Panc1 (cell line): ENCODE results near the gene RELL1. TPM values are rescaled to one million over a fixed set of nuclear protein-coding genes. Genes with fewer than 3 reads are reported as not detected.
A peak's percentile ranks its signal among the peaks of the same experiment; 100 is the strongest.

ENCODE experiments used
- ATAC-seq: fragments of 200-7000 bp; cut with Tn5 transposase; 2 replicates; pipeline ENCODE4 v1.9.1; 2020; ENCODE audit warnings: mild to moderate bottlenecking, moderate library complexity
- BruUV-seq: library from RNA; stranded (reverse); fragments of 400-500 nt; replicated peaks from 2 replicates; lab custom pipeline; 2021; lab: Mats Ljungman, UMichigan
- CTCF ChIA-PET: fragments of 300-600 bp; sonication (Branson Sonifier 250); formaldehyde crosslinking; loops from one replicate; lab custom pipeline; 2022; ENCODE audit warnings: antibody characterized with exemption; lab: Charles Lee
- POLR2A ChIA-PET: fragments of 300-600 bp; sonication (Branson Sonifier 250); formaldehyde crosslinking; loops from one replicate; lab custom pipeline; 2022; ENCODE audit warnings: antibody characterized with exemption; lab: Charles Lee
- DNase-seq: peaks from one replicate; pipeline ENCODE4 v3.0.0-alpha.2; 2010; ENCODE audit warnings: low read depth, low spot score
- H3K27ac ChIP-seq: 2 replicates; pipeline ENCODE4 v1.5.1; 2011; ENCODE audit warnings: mild to moderate bottlenecking, low read length, inconsistent platforms
- H3K27me3 ChIP-seq: fragments of 200-500 bp; sonication (Bioruptor generic); 2 replicates; pipeline ENCODE4 v1.6.0; 2014; ENCODE audit warnings: low read length, inconsistent platforms; ENCODE audit not compliant: control insufficient read depth, insufficient read depth
- H3K36me3 ChIP-seq: fragments of 200-500 bp; sonication (Bioruptor generic); 2 replicates; pipeline ENCODE4 v1.5.1; 2014; ENCODE audit warnings: inconsistent platforms, mild to moderate bottlenecking, low read length, moderate library complexity; ENCODE audit not compliant: control insufficient read depth, insufficient read depth
- H3K4me1 ChIP-seq: 2 replicates; pipeline ENCODE4 v1.5.1; 2011; ENCODE audit warnings: inconsistent platforms, mild to moderate bottlenecking, low read length, moderate library complexity; ENCODE audit not compliant: control insufficient read depth, insufficient read depth
- H3K4me3 ChIP-seq, 2 experiments: 2 replicates each; pipeline ENCODE4 v1.5.1; 2011 to 2012; ENCODE audit warnings: low read depth in 2 of 2, low read length in 2 of 2, mild to moderate bottlenecking in 2 of 2, inconsistent platforms in 1 of 2, moderate library complexity in 1 of 2
- H3K9me3 ChIP-seq: fragments of 200-500 bp; sonication (Bioruptor generic); 2 replicates; pipeline ENCODE4 v1.5.1; 2014; ENCODE audit warnings: low read depth, mild to moderate bottlenecking, inconsistent platforms, low read length, moderate library complexity; ENCODE audit not compliant: control insufficient read depth, insufficient read depth
- CTCF ChIP-seq: fragments of 450-650 bp; IDR thresholded peaks from 2 replicates; pipeline ENCODE4 v1.5.1; 2017; ENCODE audit warnings: mild to moderate bottlenecking
- POLR2AphosphoS5 ChIP-seq: IDR thresholded peaks from 2 replicates; pipeline ENCODE4 v1.6.1; 2012; ENCODE audit warnings: mild to moderate bottlenecking, low read depth, low read length, moderate library complexity
- REST ChIP-seq, 2 experiments: IDR thresholded peaks; 2 replicates each; pipeline ENCODE4 v1.6.1; 2011 to 2012; ENCODE audit warnings: low read depth in 2 of 2, control low read depth in 1 of 2, low read length in 1 of 2, mild to moderate bottlenecking in 1 of 2, moderate library complexity in 1 of 2; ENCODE audit not compliant: insufficient read depth in 1 of 2
- SIN3A ChIP-seq: IDR thresholded peaks from 2 replicates; pipeline ENCODE4 v1.6.1; 2012; ENCODE audit warnings: low read depth, mild to moderate bottlenecking, low read length, moderate library complexity, borderline replicate concordance; ENCODE audit not compliant: insufficient read depth
- TCF7L2 ChIP-seq: IDR thresholded peaks from 2 replicates; pipeline ENCODE4 v1.6.1; 2011; ENCODE audit warnings: mild to moderate bottlenecking, low read depth, low read length, inconsistent platforms
- in situ Hi-C: cut with HindIII; loops from 2 replicates; pipeline ENCODE4 v1.10.0; 2016; ENCODE audit warnings: low sequenced_read_pairs, low pct_unique_long_range_greater_than_20kb
- intact Hi-C: fragments of 100-400 bp; cut with micrococcal nuclease; formaldehyde crosslinking; loops from one replicate; pipeline ENCODE4 v1.10.0; 2022; ENCODE audit not compliant: unreplicated experiment
- total RNA-seq: library from RNA; stranded (reverse); gene quantifications from one replicate; pipeline ENCODE4 v1.2.1, GENCODE V29; 2021; ENCODE audit not compliant: unreplicated experiment

RELL1 gene
- total RNA-seq, 1 experiment from 2014 or later, result 29.1 TPM

GRCh38 chr4:37603070-37603468 is 83.1 kb downstream of the RELL1 start:
- TF ChIP-seq CTCF (peak; percentile 91), SIN3A (no peak)
- Histone ChIP-seq H3K36me3 (no peaks in the 10 kb centered on the region), H3K27ac (no peak overlapping the region), H3K27me3 (no peaks in the 10 kb centered on the region), H3K4me1 (no peaks in the 10 kb centered on the region), H3K4me3 (0 out of 4 replicates have a peak overlapping the region, but pooled peaks of 1 of the 2 experiments have one; percentile 16), H3K9me3 (no peaks in the 10 kb centered on the region)
- in situ Hi-C loops (no loop called here), intact Hi-C loops (loop anchor here (5.0 kb wide), 2 partner anchors 79 to 199 kb away; no protein-coding TSS in a partner anchor)
- ChIA-PET CTCF (interaction anchor here (0.6 to 1.3 kb wide), 2 partner anchors 114 to 199 kb away, joined by 5 to 6 read pairs; no protein-coding TSS in a partner anchor), POLR2A (no interaction called here)
- peak; percentile 53 for DNase-seq
- ATAC-seq, result peak; percentile 95
- no TSS peak for BruUV-seq

- Histone ChIP-seq H3K4me3 (no peak overlapping the region), H3K36me3 (no peaks in the 10 kb centered on the region), H3K27ac (no peak overlapping the region), H3K27me3 (no peaks in the 10 kb centered on the region), H3K9me3 (no peaks in the 10 kb centered on the region), H3K4me1 (no peaks in the 10 kb centered on the region)
- CTCF ChIA-PET, result interaction anchor here (0.6 to 1.3 kb wide), 2 partner anchors 115 to 200 kb away, joined by 5 to 6 read pairs; no protein-coding TSS in a partner anchor
- intact Hi-C loops, result loop anchor here (5.0 kb wide), 2 partner anchors 80 to 200 kb away; no protein-coding TSS in a partner anchor
- DNase-seq (no peak), ATAC-seq (no peak)
- TF ChIP-seq POLR2AphosphoS5 (no peak), TCF7L2 (no peak), CTCF (no peak)
- in situ Hi-C loops, result no loop called here
- BruUV-seq, result no TSS peak
- POLR2A ChIA-PET, result no interaction called here
Measured at GRCh38 chr4:37602454-37603069, 83.6 kb downstream of the RELL1 start.

- intact Hi-C loops, result loop anchor here (5.0 kb wide), 2 partner anchors 81 to 201 kb away; no protein-coding TSS in a partner anchor
- CTCF ChIA-PET, result no interaction called here
- DNase-seq, result no peak
- no TSS peak for BruUV-seq
- Histone ChIP-seq H3K4me3 (no peak overlapping the region), H3K27me3 (no peaks in the 10 kb centered on the region), H3K9me3 (no peaks in the 10 kb centered on the region), H3K36me3 (no peaks in the 10 kb centered on the region), H3K4me1 (no peaks in the 10 kb centered on the region), H3K27ac (no peak overlapping the region)
- TF ChIP-seq POLR2AphosphoS5 (no peak), CTCF (no peak), REST (IDR thresholded peaks at IDR 0.05; ENCODE audit: insufficient read depth in 1 of 2, low read depth in 2 of 2, low read length in 1 of 2) (no peak), SIN3A (no peak), TCF7L2 (no peak)
- no peak for ATAC-seq
- in situ Hi-C loops, result no loop called here
- POLR2A ChIA-PET, result interaction anchor here (0.5 kb wide), 1 partner anchor 570 kb away, joined by 7 read pairs; no protein-coding TSS in a partner anchor
Measured at GRCh38 chr4:37601531-37601930, 84.6 kb downstream of the RELL1 start.
